Neuronal stem cell (in vitro differentiated cells): ENCODE data around the gene BLCAP.
"Not testable (repeated sequence)": the region's sequence is repeated elsewhere in the genome, so short reads cannot be mapped to it uniquely, and the experiment has no call there.

ENCODE experiments used
- DNase-seq: peaks from one replicate; pipeline ENCODE4 v3.0.0-alpha.2; 2013; ENCODE audit warnings: low spot score
- H2AFZ ChIP-seq: one replicate; pipeline ENCODE4 v1.6.1; 2013; ENCODE audit warnings: mild to moderate bottlenecking, low read length, inconsistent platforms
- H2AK5ac ChIP-seq: 2 replicates; pipeline ENCODE4 v1.6.1; 2013; ENCODE audit warnings: low read depth, mild to moderate bottlenecking, inconsistent platforms, low read length, moderate library complexity, mixed read lengths
- H2BK120ac ChIP-seq: 2 replicates; pipeline ENCODE4 v1.6.1; 2013; ENCODE audit warnings: low read depth, mild to moderate bottlenecking, inconsistent platforms, low read length, moderate library complexity, mixed read lengths
- H2BK12ac ChIP-seq: one replicate; pipeline ENCODE4 v1.6.1; 2013; ENCODE audit warnings: low read length, inconsistent platforms
- H2BK15ac ChIP-seq: 2 replicates; pipeline ENCODE4 v1.6.1; 2013; ENCODE audit warnings: mild to moderate bottlenecking, low read length, inconsistent platforms, mixed read lengths
- H2BK5ac ChIP-seq: one replicate; pipeline ENCODE4 v1.6.1; 2013; ENCODE audit warnings: inconsistent platforms, mild to moderate bottlenecking, low read length, moderate library complexity
- H3K14ac ChIP-seq: one replicate; pipeline ENCODE4 v1.6.1; 2013; ENCODE audit warnings: low read length, inconsistent platforms
- H3K18ac ChIP-seq: 2 replicates; pipeline ENCODE4 v1.6.1; 2013; ENCODE audit warnings: low read length, inconsistent platforms
- H3K23ac ChIP-seq: 2 replicates; pipeline ENCODE4 v1.6.1; 2013; ENCODE audit warnings: low read depth, mild to moderate bottlenecking, mixed read lengths, low read length, inconsistent platforms; ENCODE audit not compliant: poor library complexity
- H3K27ac ChIP-seq: replicated peaks from 3 replicates; pipeline ENCODE4 v1.5.1; 2013; ENCODE audit warnings: low read length, inconsistent platforms
- H3K27me3 ChIP-seq, 3 experiments: 2 replicates each; pipeline ENCODE4 v1.6.1; 2013; ENCODE audit warnings: low read length in 3 of 3, mild to moderate bottlenecking in 2 of 3, inconsistent platforms in 1 of 3, low read depth in 1 of 3, mixed read lengths in 1 of 3, moderate library complexity in 1 of 3; ENCODE audit not compliant: control insufficient read depth in 3 of 3, insufficient read depth in 3 of 3
- H3K36me3 ChIP-seq, 2 donors: replicated peaks in 1 of 2; 2 replicates each; pipeline ENCODE4 v1.6.1; 2013; ENCODE audit warnings: low read length in 2 of 2; ENCODE audit not compliant: control insufficient read depth in 2 of 2, insufficient read depth in 2 of 2
- H3K4ac ChIP-seq: 2 replicates; pipeline ENCODE4 v1.6.1; 2013; ENCODE audit warnings: inconsistent platforms, mild to moderate bottlenecking, low read length, moderate library complexity
- H3K4me1 ChIP-seq, 2 donors: 1 replicate in 1 of 2; 2 replicates in 1 of 2; pipeline ENCODE4 v1.6.1; 2013; ENCODE audit warnings: low read length in 2 of 2, low read depth in 1 of 2; ENCODE audit not compliant: control insufficient read depth in 2 of 2, insufficient read depth in 1 of 2
- H3K4me2 ChIP-seq: one replicate; pipeline ENCODE4 v1.6.1; 2013; ENCODE audit warnings: mild to moderate bottlenecking, low read length, inconsistent platforms; ENCODE audit not compliant: insufficient read depth, poor library complexity, severe bottlenecking
- H3K4me3 ChIP-seq, 2 donors: 2 replicates each; pipeline ENCODE4 v1.5.1; 2013; ENCODE audit warnings: low read length in 2 of 2, mild to moderate bottlenecking in 2 of 2, inconsistent platforms in 1 of 2, moderate library complexity in 1 of 2
- H3K79me1 ChIP-seq: one replicate; pipeline ENCODE4 v1.6.1; 2013; ENCODE audit warnings: low read depth, mild to moderate bottlenecking, inconsistent platforms, low read length, moderate library complexity
- H3K9ac ChIP-seq: one replicate; pipeline ENCODE4 v1.6.1; 2013; ENCODE audit warnings: mild to moderate bottlenecking, low read depth, low read length, inconsistent platforms; ENCODE audit not compliant: poor library complexity
- H3K9me3 ChIP-seq, 2 donors: replicated peaks in 1 of 2; 2 replicates each; pipeline versions ENCODE3 to v1.6.1; 2013; ENCODE audit warnings: low read length in 2 of 2, mild to moderate bottlenecking in 2 of 2, inconsistent platforms in 1 of 2, low read depth in 1 of 2, mixed read lengths in 1 of 2, moderate library complexity in 1 of 2; ENCODE audit not compliant: control insufficient read depth in 2 of 2, insufficient read depth in 1 of 2
- H4K8ac ChIP-seq: one replicate; pipeline ENCODE4 v1.6.1; 2013; ENCODE audit warnings: low read depth, mild to moderate bottlenecking, inconsistent platforms, low read length, moderate library complexity
- H4K91ac ChIP-seq: one replicate; pipeline ENCODE4 v1.6.1; 2013; ENCODE audit warnings: low read length, low read depth, mild to moderate bottlenecking, inconsistent platforms; ENCODE audit not compliant: poor library complexity
- WGBS, 2 donors: extraction: QIAGEN DNeasy Blood & Tissue Kit; methylation state at CpG; one replicate each; pipeline ENCODE4 v1.1.7; 2013; ENCODE audit warnings: missing lambda C conversion rate in 2 of 2, mixed read lengths in 1 of 2; ENCODE audit not compliant: insufficient read length in 2 of 2, insufficient replicate concordance in 1 of 2; ENCODE audit errors: extremely low coverage in 2 of 2; 5-methylcytosine and 5-hydroxymethylcytosine counted together

Gene BLCAP

GRCh38 chr20:37492096-37492625 lies 35.5 kb downstream of the BLCAP start:
- no peak overlapping the region for H4K8ac ChIP-seq
- H3K18ac ChIP-seq = no peak overlapping the region
- no peak overlapping the region for H2AK5ac ChIP-seq
- no peak overlapping the region for H3K4ac ChIP-seq
- no peak overlapping the region for H2BK5ac ChIP-seq
- no CpG with 5 or more reads among the region's 6 CpGs for WGBS, 2 donors
- no peak overlapping the region for H3K4me3 ChIP-seq
- H2BK120ac ChIP-seq = no peak overlapping the region
- no peak overlapping the region for H2AFZ ChIP-seq
- H3K4me2 ChIP-seq = no peak overlapping the region
- H4K91ac ChIP-seq = no peak overlapping the region
- no peak overlapping the region for H3K23ac ChIP-seq
- DNase-seq = no peak
- no peaks in the 10 kb centered on the region for H3K79me1 ChIP-seq
- no peak overlapping the region for H3K27ac ChIP-seq
- H3K9ac ChIP-seq = no peak overlapping the region
- H3K27me3 ChIP-seq = no peaks in the 10 kb centered on the region
- H3K36me3 ChIP-seq = no peaks in the 10 kb centered on the region
- no peaks in the 10 kb centered on the region for H3K9me3 ChIP-seq
- no peak overlapping the region for H3K14ac ChIP-seq
- no peak overlapping the region for H2BK12ac ChIP-seq
- peaks cover 0 to 3% of the 10 kb centered on the region in 2 donors for H3K4me1 ChIP-seq
- no peak overlapping the region for H2BK15ac ChIP-seq

DNA sequence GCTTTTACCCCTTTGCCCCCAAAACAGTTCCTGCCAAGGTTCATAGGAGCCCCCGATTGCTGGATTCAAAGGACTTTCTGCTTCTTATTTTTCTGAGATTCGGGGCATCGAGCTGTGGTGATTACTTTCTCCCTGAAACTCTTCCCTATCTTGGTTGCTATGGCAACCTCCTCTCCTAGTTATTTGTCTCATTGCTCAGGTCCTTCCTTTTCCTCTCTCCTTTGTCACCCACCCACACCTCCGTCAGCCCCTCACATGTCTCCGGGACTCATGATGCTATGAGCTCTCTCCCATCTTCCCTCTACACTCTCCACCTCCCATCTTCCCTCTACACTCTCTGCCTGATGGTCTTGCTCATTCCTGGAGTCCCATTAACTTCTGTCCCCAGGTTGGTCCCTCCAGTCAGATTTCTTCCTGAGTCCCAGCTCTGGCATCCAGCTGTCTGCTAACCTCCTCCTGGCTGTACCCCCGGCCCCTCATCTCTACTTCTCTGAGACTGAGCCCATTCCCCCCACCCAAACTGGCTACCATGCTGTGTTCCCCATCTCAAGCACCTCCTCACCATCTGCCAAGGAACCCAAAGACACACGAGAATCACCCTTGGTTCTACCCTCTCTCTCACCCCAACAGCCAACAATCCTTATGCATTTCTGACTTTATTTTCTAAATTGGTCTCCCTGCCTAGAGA lies 36.9 kb downstream of the BLCAP start:
- Histone ChIP-seq H3K4me3 (no peak overlapping the region), H3K27ac (no peak overlapping the region), H4K8ac (no peak overlapping the region)

DNA sequence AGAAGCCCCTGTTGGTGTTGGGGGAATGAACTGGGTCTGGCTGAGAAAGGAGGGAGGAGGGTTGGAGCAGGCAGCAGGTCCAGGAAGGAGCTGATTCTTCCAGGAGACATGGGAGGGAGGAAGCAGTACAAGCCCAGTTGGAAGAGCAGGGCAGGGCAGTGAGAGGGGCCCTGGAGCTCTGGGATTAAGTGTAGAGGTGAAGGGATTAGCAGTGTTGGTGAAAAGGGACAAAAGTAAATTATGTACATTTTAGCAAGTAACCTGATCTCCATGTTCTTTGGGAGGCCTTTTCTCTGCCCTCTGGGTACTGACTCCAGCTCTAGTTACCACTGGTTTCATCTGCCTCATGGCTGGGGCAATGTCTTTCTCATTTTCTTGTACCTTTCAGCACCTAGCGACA lies 41.5 kb downstream of the BLCAP start:
- not testable (repeated sequence) for H3K79me1 ChIP-seq, H3K4me3 ChIP-seq, H3K27me3 ChIP-seq, H2BK15ac ChIP-seq, H3K9ac ChIP-seq, H3K18ac ChIP-seq, H3K23ac ChIP-seq, H4K8ac ChIP-seq, DNase-seq, H2BK120ac ChIP-seq, H2AK5ac ChIP-seq, H2AFZ ChIP-seq, H3K4me1 ChIP-seq, H3K4me2 ChIP-seq, H3K4ac ChIP-seq, H3K36me3 ChIP-seq, H3K14ac ChIP-seq, H3K27ac ChIP-seq, H2BK12ac ChIP-seq
- Histone ChIP-seq H4K91ac (peak overlapping the region; percentile 42), H2BK5ac (peak overlapping the region; percentile 35), H3K9me3 (peaks cover 8 to 15% of the 10 kb centered on the region in 2 donors)
- no CpG with 5 or more reads among the region's 1 CpG for WGBS, 2 donors

More for the DNA sequence above, 36.9 kb downstream of the BLCAP start:
- no peak overlapping the region for H3K18ac ChIP-seq
- H2BK12ac ChIP-seq = no peak overlapping the region
- no peak overlapping the region for H2AK5ac ChIP-seq
- no peak overlapping the region for H3K4ac ChIP-seq
- no peak overlapping the region for H4K91ac ChIP-seq
- peaks cover 0 to 6% of the 10 kb centered on the region in 2 donors for H3K4me1 ChIP-seq
- no peak overlapping the region for H3K9ac ChIP-seq
- H3K27me3 ChIP-seq = no peaks in the 10 kb centered on the region
- peaks cover 0 to under 1% of the 10 kb centered on the region in 2 donors for H3K9me3 ChIP-seq
- no peak overlapping the region for H3K23ac ChIP-seq
- no peak overlapping the region for H2AFZ ChIP-seq
- H3K14ac ChIP-seq = no peak overlapping the region
- no peaks in the 10 kb centered on the region for H3K36me3 ChIP-seq
- no peak overlapping the region for H3K4me2 ChIP-seq
- DNase-seq = no peak
- no peak overlapping the region for H2BK120ac ChIP-seq
- no peaks in the 10 kb centered on the region for H3K79me1 ChIP-seq
- H2BK5ac ChIP-seq = no peak overlapping the region
- H2BK15ac ChIP-seq = no peak overlapping the region
- no CpG with 5 or more reads among the region's 7 CpGs for WGBS, 2 donors

DNA sequence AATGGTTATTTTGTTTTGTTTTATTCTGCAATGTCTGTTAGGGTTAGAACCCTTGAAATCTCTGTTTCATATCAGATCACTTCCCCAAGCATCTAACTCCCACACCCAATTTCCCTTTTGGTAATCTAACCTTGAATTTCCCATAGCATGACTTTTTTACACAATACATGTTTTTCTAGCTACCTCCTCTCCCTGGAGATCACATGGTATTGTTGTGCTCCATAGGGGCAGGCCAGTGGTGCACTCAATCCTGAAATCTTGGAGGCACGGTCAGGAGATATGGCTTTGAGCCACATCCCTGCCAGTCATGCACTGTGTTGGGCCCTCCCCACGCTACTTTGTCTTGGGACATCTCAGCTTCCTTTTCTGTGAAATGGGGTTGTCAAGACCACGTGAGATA lies 43.3 kb downstream of the BLCAP start:
- no peak overlapping the region for H4K91ac ChIP-seq
- WGBS, 2 donors = no CpG with 5 or more reads among the region's 3 CpGs
- H3K36me3 ChIP-seq = no peaks in the 10 kb centered on the region

More for the DNA sequence above, 43.3 kb downstream of the BLCAP start:
- H2BK15ac ChIP-seq = no peak overlapping the region
- DNase-seq = no peak
- H3K27me3 ChIP-seq = no peaks in the 10 kb centered on the region
- no peak overlapping the region for H3K4ac ChIP-seq
- H3K18ac ChIP-seq = no peak overlapping the region
- no peak overlapping the region for H2BK5ac ChIP-seq
- H3K9me3 ChIP-seq = peaks cover 9 to 17% of the 10 kb centered on the region in 2 donors
- H3K14ac ChIP-seq = no peak overlapping the region
- no peak overlapping the region for H4K8ac ChIP-seq
- H3K4me2 ChIP-seq = no peak overlapping the region
- peaks cover 2 to 6% of the 10 kb centered on the region in 2 donors for H3K4me1 ChIP-seq
- no peak overlapping the region for H3K9ac ChIP-seq
- no peak overlapping the region for H3K23ac ChIP-seq
- no peak overlapping the region for H2BK12ac ChIP-seq
- H2AFZ ChIP-seq = no peak overlapping the region
- H3K4me3 ChIP-seq = no peak overlapping the region
- no peak overlapping the region for H2AK5ac ChIP-seq
- H3K79me1 ChIP-seq = no peaks in the 10 kb centered on the region
- no peak overlapping the region for H3K27ac ChIP-seq
- H2BK120ac ChIP-seq = no peak overlapping the region
